ENCODE data around the gene ATXN10. TPM values are rescaled to one million over a fixed set of nuclear protein-coding genes. Genes with fewer than 3 reads are reported as not detected.

ATXN10 gene
- total RNA-seq, 1 experiment from 2014 or later = 116 TPM

GRCh38 chr22:45877651-45878050 lies 206.0 kb downstream of the ATXN10 start:
- DNase-seq (ENCODE audit: low read depth) = no peak

GRCh38 chr22:45878051-45878781 lies 206.6 kb downstream of the ATXN10 start:
- DNase-seq (ENCODE audit: low read depth) = peak; percentile 2

GRCh38 chr22:45878901-45879551 lies 207.4 kb downstream of the ATXN10 start:
- DNase-seq (ENCODE audit: low read depth) = peak; percentile 3

- DNase-seq (ENCODE audit: low read depth) = no peak
Measured at GRCh38 chr22:45879552-45879949, 207.9 kb downstream of the ATXN10 start.

- no peak for DNase-seq (ENCODE audit: low read depth)
Measured at GRCh38 chr22:45880091-45880715, 208.6 kb downstream of the ATXN10 start.

GRCh38 chr22:45880716-45881523 lies 209.3 kb downstream of the ATXN10 start:
- DNase-seq (ENCODE audit: low read depth) = no peak

GRCh38 chr22:45881524-45881875 lies 209.9 kb downstream of the ATXN10 start:
- DNase-seq (ENCODE audit: low read depth) = no peak

- no peak for DNase-seq (ENCODE audit: low read depth)
Measured at GRCh38 chr22:45882881-45883810, 211.5 kb downstream of the ATXN10 start.

- no peak for DNase-seq (ENCODE audit: low read depth)
Measured at GRCh38 chr22:45883811-45884170, 212.2 kb downstream of the ATXN10 start.

GRCh38 chr22:45884201-45885062 lies 212.8 kb downstream of the ATXN10 start:
- DNase-seq (ENCODE audit: low read depth) = peak; percentile 51

GRCh38 chr22:45885171-45885840 lies 213.7 kb downstream of the ATXN10 start:
- DNase-seq (ENCODE audit: low read depth) = no peak

GRCh38 chr22:45885941-45886395 lies 214.3 kb downstream of the ATXN10 start:
- no peak for DNase-seq (ENCODE audit: low read depth)

- DNase-seq (ENCODE audit: low read depth) = no peak
Measured at GRCh38 chr22:45886540-45886939, 214.9 kb downstream of the ATXN10 start.

- no peak for DNase-seq (ENCODE audit: low read depth)
Measured at GRCh38 chr22:45887202-45888131, 215.8 kb downstream of the ATXN10 start.

- DNase-seq (ENCODE audit: low read depth) = no peak
Measured at GRCh38 chr22:45888221-45889092, 216.8 kb downstream of the ATXN10 start.

GRCh38 chr22:45889093-45889538 lies 217.5 kb downstream of the ATXN10 start:
- no peak for DNase-seq (ENCODE audit: low read depth)
